GM21526 (cell line): ENCODE measurements around the gene CADM2.

ENCODE experiments used
- ATAC-seq: cut with Tn5 transposase; IDR thresholded peaks from one replicate; pipeline ENCODE4 v1.9.1; 2021; ENCODE audit warnings: moderate library complexity; ENCODE audit not compliant: unreplicated experiment, low FRiP score

The CADM2 gene

GRCh38 chr3:85303156-85303555 lies 344.4 kb downstream of the CADM2 start:
- no peak for ATAC-seq

- no peak for ATAC-seq
Observed at GRCh38 chr3:85304360-85304964, 345.7 kb downstream of the CADM2 start.

- ATAC-seq, result no peak
Observed at GRCh38 chr3:85312331-85312730, 353.5 kb downstream of the CADM2 start.

GRCh38 chr3:85313380-85313779 lies 354.6 kb downstream of the CADM2 start:
- ATAC-seq, result no peak

- ATAC-seq, result no peak
Observed at GRCh38 chr3:85316252-85316651, 357.5 kb downstream of the CADM2 start.

GRCh38 chr3:85321892-85322291 lies 363.1 kb downstream of the CADM2 start:
- no peak for ATAC-seq

- no peak for ATAC-seq
Observed at GRCh38 chr3:85330071-85330470, 371.3 kb downstream of the CADM2 start.

- no peak for ATAC-seq
Observed at GRCh38 chr3:85337895-85338294, 379.1 kb downstream of the CADM2 start.

DNA sequence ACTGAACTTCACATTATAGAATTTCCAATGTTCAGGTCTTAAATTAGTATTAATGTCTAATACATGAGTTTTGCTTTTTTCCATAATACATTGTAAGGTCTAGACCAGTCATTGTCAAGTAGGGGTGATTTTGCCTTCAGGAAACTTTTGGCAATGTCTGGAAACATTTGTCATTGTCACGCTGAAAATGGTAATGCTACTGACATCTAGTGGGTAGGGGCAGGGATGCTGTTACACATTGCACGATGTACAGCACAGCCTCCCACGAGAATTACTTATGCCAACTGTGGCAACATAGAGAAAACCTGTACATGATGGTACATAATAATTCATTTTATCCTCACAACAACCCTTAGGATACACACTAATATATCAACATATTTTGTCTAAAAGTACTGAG lies 384.1 kb downstream of the CADM2 start:
- no peak for ATAC-seq

- no peak for ATAC-seq
Observed at GRCh38 chr3:85355572-85355971, 396.8 kb downstream of the CADM2 start.

GRCh38 chr3:85360742-85361387 lies 402.1 kb downstream of the CADM2 start:
- ATAC-seq, result no peak

DNA sequence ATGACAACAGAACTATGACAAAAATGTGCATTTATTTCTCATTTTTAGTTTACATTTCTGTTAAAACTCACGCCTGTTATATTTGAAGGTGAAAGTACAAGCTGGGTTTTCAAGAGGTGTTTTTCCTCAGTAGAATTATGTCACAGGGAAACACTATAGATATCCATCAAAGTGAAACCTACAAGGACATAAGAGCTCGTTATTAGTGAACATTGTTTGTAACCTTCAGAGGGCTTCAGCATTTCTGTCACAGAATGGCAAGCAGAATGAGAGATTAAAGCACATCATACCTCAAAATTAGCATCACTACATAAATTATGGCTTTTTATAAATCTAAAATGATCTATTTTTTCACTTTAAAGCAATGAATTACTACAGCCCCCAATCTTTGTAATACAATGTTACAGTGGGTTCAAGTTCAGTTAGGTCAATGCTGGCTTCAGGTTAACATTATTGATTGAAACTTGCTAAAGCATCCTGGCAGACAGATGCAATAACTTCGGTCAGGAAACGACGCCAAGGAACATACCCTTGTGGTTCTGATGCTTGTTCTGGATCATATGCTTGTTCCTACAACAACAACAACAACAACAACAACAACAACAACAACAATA lies 405.6 kb downstream of the CADM2 start:
- ATAC-seq, result no peak

DNA sequence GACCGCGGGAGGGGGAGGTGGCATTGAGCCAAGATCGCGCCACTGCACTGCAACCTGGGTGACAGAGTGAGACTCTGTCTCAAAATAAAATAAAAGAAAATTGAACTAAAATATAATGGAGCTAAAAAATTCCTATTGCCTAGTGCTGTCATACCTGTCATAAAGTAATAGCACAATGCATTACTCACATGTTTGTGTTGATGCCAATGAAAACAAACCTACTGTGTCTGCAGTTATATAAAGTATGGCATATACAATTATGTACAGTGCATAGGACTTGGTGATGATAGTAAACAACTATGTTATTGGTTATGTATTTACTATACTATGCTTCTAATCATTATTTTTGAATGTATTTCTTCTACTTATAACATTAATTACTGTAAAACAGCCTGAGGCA lies 411.6 kb downstream of the CADM2 start:
- ATAC-seq, result no peak

GRCh38 chr3:85376131-85376530 lies 417.3 kb downstream of the CADM2 start:
- no peak for ATAC-seq

DNA sequence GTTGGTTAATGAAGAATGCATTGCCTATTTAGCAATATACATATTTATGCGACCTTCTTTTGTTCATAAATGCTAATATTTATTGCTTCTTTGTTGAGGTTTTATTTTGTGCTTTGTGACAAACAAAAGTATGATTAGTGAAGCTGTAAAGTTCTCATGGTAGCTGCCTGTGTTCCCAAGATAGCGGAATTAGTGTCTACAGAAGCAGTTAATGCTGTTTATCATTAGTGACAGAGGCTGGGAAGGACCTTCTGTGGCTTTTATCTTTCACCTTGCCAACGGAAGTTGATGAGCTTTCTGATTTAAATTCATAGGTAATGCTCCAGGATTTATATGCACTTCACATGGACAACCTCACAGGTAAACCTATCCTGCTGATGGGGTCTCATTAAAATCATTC lies 418.3 kb downstream of the CADM2 start:
- ATAC-seq, result no peak

- ATAC-seq, result no peak
Observed at GRCh38 chr3:85384372-85384771, 425.6 kb downstream of the CADM2 start.

DNA sequence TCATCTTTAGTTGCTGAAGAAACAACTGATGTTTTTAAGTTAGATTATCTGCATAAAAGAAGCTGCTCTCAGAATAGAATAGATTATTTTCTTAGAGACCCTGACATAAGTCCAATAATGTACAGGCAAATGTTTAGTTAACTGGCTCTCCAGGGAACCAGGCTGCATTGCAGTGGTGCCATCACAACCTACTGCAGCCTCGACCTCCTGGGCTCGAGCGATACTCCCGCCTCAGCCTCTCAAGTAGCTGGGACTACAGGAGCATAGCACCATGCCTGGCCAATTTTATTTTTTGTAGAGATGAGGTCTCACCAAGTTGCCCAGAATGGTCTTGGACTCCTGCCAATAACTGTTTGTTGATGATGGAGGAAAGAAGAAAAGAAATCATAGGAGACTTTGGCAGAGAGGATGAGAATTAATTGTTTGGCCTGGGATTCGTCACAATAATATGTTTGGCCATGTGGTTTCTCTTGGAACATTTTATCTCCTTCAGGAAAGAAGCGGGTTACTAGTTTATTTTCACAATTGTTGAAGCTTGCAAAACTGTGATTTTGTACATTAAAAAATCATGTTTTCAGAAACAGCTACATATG lies 429.2 kb downstream of the CADM2 start:
- ATAC-seq, result no peak

DNA sequence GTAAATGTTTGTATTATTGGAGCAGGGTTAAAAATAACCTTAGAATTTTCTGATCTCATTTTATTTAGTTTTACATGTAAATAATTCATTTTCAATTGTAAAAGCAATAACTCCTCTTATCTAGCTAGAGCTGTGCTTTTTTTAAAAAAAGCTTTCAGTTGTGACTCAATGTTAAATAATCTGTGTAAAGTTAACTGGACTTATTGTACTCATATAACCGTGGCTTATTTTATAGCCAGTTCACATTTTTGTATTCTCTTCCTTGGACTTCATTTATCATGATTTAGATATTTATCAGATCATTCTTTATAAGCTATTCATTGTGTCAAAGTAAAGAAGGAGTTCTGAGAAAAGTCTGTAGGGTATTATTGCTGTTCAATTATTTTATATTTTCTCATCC lies 435.6 kb downstream of the CADM2 start:
- no peak for ATAC-seq

DNA sequence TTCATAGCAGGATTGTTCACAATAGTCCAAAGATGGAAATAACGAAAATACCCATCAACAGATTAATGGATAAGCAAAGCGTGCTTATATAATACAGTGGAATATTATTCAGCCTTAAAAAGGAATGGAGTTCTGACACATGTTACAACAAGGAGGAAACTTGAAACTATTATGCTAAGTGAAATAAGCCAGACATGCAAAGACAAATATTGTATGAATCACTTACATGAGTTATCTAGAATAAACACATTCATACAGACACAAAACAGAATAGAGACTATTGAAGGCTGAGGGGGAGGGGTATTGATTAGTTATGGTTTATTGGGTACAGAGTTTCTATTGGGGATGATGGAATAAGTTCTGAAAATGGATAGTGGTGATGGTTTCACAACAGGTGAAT lies 438.6 kb downstream of the CADM2 start:
- no peak for ATAC-seq

DNA sequence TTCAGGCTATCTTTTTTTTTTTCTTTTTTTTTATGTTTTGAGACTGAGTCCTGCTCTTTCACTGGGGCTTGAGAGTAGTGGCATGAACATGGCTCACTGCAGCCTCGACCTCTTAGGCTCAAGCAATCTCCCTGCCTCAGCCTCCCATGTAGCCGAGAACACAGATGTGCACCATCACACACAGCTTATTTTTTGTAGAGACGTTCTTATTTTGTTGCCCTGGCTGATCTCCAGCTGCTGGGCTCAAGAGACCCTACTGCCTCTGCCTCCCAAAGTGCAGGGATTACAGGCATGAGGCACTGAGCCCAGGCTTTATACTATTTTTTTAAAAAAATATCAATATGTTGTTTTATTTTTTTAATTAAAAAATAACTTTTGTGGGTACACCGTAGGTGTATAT lies 467.3 kb downstream of the CADM2 start:
- no peak for ATAC-seq

DNA sequence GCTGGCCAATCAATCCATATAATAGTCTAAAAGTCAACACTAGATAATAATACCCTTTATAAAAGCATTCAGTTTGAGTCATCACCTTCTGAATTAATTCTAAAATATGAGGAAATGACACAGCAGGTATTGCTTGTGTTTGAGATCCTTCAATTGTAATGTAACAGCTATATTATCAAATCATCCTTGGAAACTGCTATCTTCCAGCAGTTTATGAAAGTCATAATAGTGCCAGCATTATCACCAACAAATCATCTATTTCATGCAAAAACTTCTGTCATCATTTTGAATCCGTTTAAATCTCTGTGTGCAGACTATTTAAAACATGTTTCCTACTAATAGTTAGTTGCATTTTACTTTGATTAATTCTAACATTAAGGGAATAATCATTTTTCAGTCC lies 468.7 kb downstream of the CADM2 start:
- ATAC-seq, result no peak

- ATAC-seq, result no peak
Observed at GRCh38 chr3:85432081-85432480, 473.3 kb downstream of the CADM2 start.
